ENCODE data around the gene UNCX.
A peak's percentile ranks its signal among the peaks of the same experiment; 100 is the strongest.

The UNCX gene

GRCh38 chr7:1244700-1245523 lies 12.2 kb downstream of the UNCX start:
- no peak for DNase-seq

DNA sequence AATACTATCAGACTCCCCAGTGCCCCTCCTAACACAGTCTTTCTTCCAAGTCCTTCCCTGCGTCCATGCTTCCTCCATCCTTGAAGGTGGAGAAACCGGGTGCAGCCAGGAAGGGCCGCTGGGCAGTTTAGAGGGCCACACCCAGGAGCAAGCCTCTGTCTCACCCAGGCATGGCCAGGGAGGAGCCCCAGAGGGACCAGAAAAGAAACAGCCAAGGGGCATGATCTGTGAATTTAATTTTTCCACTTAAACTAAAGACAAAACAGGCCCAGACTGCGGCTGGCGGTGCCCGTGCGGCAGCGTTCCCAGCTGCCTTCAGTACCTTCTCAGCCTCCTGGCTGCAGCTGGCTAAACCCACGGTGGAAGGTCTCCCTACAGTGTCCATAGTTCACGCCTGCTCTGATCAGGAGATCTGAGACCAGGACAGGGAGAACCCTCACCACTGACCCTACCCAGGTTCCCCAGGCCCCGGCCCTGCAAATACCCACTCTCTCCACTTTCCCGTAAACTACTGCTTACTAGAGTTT lies 12.9 kb downstream of the UNCX start:
- DNase-seq: no peak

DNA sequence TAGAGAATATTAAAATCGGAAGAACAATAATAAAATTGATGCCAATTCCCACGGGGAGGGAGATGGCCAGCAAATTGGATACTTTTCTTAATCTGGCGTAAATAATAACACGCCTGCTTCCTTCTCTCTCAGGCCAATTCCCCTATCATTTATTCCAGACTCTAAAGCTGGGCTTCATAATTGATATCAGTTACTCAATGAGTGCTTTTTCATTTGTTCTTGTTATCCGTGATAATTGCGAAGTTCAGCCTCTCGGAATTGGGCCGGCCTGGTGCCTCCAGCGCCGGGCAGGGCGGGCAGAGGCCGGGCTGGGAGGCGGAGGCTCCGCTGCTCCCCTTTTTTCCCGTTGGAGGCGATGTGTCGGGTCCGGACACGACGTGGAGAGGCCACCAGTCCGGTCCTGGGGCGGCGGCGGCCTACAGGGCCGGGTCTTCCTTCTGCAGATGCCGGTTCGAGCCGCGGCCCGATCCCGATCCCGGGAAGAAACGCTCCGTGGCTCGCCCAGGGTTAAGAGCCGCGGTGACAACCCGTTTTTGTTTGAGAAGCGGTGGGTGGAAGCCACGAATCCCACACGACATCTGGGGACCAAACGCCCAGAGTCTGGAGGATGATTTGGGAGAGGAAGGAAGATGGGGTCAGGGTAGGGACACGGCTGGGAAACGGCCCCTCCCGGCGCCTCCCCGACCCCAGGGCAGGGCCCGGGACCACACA lies 13.6 kb downstream of the UNCX start:
- no peak for DNase-seq

DNA sequence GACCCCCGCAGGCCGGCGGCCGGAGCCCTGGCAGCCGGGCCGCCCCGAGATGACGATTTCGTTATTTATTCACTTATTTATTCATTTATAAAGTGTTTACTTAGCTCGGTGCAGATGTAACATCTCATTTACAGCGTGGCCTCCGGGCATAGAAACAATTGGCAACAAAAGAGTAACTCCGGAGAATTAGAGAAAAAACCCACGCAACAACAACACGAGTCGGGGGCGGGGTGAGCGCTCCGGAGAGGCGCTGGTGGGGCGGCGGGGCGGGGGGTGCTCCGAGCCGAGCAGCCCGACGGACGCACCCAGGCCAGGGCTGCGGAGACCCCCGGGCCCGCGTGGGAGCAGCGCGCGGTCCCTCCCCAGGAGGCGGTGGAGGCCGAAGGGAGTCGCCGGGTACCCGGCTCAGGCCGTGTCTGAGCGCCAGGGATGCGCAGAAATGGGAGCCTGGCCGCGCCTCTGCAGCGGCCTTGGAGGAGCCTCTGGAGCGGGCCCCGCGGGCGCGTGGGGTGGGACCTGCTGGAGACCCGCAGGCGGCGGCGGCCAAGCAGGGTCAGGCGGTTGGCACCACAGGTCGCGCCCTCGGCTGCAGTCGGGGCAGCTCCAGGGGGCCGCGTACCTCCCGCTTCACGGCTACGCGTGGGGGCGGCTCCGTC lies 14.3 kb downstream of the UNCX start:
- DNase-seq: no peak

- peak; percentile 47 for DNase-seq
Measured at GRCh38 chr7:1247527-1248041, 14.9 kb downstream of the UNCX start.

DNA sequence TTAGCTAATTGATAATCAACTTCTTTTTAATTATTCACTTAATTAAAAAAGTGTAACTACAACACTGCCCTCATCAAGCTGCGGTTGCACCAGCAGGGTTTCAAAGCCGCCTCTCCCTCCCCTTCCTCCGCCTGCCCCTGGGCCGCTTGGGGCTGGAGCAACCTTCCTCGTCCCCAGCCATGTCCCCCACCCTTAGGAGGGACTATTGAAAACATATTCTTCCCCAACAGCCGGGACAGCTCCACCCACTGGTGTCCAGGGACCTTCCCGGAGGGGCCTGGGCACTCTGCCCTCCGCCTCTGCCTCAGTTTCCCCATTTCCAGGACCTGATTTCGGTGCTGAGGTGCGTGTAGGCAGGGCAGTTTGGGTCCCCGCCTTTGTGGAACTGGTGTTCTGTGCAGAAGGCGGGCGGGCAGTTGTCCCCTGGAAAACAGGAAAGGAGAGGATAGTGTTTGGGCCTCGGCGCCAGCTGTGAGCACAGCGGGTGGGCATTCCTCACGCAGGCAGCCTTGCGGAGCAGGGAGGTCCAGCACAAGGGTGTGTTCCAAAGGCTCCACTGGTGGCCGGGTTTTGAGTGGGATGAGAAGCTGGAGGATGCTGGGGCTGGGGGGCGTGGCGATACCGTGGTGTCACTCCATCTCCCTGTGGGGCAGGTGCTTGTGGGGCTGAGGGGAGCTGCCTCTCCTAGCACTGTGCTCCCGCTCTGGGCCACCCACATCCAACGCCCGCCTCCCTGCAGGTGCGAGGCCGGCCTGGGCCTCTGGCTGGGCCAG lies 15.7 kb downstream of the UNCX start:
- DNase-seq: no peak

- DNase-seq: no peak
Measured at GRCh38 chr7:1248916-1249581, 16.4 kb downstream of the UNCX start.

DNA sequence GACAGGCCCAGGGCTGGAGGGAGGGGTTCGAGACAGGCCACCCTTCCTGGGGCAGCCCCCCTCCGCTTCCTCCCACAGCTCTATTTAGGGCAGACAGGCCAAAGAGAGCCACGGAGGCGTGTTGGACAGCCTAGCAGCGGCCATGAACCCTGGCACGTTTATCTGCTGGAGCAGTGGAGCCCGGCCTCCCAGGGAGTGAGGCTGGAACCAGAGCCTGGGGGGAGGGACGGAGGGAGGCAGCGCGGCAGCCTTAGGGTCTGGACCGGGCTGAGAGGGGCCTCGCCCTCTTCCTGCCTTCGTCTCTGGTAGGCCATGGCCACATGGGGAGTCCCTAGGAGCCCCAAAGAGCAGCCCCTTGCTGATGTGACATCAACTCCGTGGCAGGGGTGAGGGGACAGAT lies 17.1 kb downstream of the UNCX start:
- no peak for DNase-seq

GRCh38 chr7:1250901-1251300 lies 18.2 kb downstream of the UNCX start:
- no peak for DNase-seq

GRCh38 chr7:1251796-1252539 lies 19.3 kb downstream of the UNCX start:
- DNase-seq: no peak

DNA sequence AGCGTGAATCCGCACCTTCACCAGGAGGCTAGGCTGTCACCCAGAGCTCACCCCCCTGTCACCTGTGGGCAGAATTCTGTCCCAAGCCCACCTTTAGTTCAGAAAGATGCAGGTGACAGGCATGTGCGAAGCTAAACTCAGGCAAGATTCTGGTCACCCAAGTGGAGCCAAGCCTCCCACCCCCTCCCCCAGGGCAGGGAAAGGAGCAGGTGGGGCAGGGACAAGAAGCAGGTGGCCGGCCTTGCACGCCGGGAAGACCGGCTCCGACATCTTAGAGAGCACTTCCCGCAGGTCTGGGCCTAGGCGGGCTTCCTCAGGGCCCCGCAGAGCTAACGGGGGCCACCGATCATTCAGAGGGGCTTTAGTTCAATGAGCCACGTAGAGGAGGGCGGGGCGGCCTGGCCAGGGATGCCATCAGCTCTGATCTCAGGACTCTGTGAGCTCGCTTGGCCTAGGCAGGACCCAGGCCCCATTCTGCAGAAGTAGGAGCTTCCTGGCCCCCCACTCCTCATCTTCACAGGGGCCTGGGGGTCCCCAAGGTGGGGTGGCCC lies 19.9 kb downstream of the UNCX start:
- DNase-seq: no peak

GRCh38 chr7:1253681-1254181 lies 21.1 kb downstream of the UNCX start:
- DNase-seq: no peak

- no peak for DNase-seq
Measured at GRCh38 chr7:1254281-1255079, 21.8 kb downstream of the UNCX start.

DNA sequence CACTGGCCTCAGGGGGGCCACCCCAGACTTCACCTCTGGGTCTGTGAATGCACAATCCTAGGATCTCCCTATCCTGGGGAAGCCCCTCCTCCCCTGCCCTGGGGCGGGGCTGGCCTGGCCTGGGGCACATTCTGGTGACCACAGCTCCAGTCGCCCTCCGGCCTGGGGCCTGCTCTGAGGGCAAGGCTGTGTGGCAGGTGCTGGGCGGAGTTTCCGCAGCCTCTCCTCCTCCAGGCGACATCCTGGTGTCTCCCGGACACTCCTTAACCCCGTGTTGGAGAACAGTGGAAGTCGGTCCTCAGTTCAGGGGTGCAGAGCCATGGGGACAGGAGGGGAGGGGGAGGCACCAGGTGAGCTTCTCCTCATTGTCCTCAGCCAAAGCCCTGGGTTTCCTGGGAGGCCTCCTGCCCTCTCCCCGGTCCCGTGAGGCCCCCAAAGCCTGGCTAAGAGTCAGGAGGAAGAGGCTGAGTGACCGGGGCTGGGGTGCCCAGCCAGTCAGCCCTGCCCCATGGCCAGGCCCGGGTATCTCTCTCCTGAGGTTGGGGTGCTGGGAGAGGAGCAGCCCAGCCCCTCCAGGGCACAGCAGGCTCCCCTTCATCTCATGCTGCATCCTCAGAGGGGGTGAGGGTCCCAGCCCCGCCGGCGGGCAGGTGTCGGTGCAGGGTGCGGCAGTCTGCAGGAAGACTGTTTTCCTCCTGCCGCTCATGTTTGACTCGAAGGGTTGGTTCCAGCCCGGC lies 22.6 kb downstream of the UNCX start:
- DNase-seq: no peak

GRCh38 chr7:1255817-1256340 lies 23.2 kb downstream of the UNCX start:
- DNase-seq: no peak

DNA sequence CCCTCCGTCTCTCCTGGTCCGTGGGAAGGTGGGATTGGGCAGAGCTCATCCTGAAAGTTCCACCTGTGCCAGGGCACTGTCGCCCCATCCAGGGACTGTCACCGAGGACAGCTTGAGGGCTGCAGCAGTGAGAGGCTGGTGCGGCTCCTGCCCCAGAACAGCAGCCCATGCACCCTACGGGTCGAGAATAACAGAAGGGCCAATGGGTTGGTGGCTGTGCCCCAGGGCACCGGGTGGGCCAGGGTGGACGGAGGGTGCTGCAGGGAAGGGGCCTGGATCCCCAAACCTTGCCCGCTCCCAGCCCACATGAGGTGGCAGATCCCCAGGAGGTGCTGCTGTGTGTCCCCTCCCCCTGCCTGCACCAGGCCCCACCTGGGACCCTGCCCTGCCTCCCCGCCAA lies 23.9 kb downstream of the UNCX start:
- DNase-seq: no peak

GRCh38 chr7:1257221-1257620 lies 24.5 kb downstream of the UNCX start:
- DNase-seq: no peak

- no peak for DNase-seq
Measured at GRCh38 chr7:1257863-1258262, 25.2 kb downstream of the UNCX start.

Data from DMS53 (cell line).